Prostate gland (tissue), 2 donors: Measurements from ENCODE around the gene ADARB2.

Experiments used
- POLR2A ChIP-seq: fragments of 450-650 bp; IDR thresholded peaks from one replicate; pipeline ENCODE4 v1.6.1; 2016; ENCODE audit warnings: antibody characterized with exemption, mild to moderate bottlenecking
- POLR2AphosphoS5 ChIP-seq: sonication (generic); formaldehyde crosslinking; IDR thresholded peaks from one replicate; pipeline ENCODE4 v1.6.1; 2017; ENCODE audit warnings: antibody characterized with exemption
- TF ChIP-seq, protein P1 (sequence below), 4 experiments: fragments of 200-600 bp in 2 of 4; fragments of 450-650 bp in 2 of 4; sonication (generic) in 2 of 4; IDR thresholded peaks; 1 replicate in 3 of 4; 2 replicates in 1 of 4; pipeline ENCODE4 v1.5.1; 2016 to 2019; ENCODE audit warnings: antibody characterized with exemption in 4 of 4, mild to moderate bottlenecking in 2 of 4, moderate library complexity in 2 of 4

DNA sequence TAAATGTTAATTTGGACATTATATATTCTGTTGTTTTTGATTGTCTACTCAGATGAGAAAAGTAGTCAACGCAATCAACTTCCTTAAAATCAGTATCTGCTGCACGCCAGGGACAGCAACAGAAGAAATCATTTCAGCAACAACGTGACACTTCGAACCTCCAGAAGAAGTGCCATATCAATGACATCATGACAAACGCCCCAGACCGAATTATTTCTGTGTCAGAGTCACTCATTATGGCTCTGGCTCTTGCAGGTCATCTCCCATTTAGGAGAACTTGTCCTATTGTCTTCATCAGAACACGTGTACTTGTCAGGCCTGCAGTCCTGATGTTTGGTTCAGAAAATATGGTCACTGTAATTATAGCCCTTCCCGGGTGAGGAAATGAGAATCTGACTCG, 276.3 kb downstream of the ADARB2 start:
- no peak for TF ChIP-seq POLR2A
- TF ChIP-seq, protein P1, sequence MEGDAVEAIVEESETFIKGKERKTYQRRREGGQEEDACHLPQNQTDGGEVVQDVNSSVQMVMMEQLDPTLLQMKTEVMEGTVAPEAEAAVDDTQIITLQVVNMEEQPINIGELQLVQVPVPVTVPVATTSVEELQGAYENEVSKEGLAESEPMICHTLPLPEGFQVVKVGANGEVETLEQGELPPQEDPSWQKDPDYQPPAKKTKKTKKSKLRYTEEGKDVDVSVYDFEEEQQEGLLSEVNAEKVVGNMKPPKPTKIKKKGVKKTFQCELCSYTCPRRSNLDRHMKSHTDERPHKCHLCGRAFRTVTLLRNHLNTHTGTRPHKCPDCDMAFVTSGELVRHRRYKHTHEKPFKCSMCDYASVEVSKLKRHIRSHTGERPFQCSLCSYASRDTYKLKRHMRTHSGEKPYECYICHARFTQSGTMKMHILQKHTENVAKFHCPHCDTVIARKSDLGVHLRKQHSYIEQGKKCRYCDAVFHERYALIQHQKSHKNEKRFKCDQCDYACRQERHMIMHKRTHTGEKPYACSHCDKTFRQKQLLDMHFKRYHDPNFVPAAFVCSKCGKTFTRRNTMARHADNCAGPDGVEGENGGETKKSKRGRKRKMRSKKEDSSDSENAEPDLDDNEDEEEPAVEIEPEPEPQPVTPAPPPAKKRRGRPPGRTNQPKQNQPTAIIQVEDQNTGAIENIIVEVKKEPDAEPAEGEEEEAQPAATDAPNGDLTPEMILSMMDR (IDR thresholded peaks at IDR 0.05), result no peak
- TF ChIP-seq POLR2AphosphoS5, result no peak
